Posterior vena cava (tissue), 2 donors: Measurements from ENCODE around the gene SYT14. TPM values are rescaled to one million over a fixed set of nuclear protein-coding genes. Genes with fewer than 3 reads are reported as not detected.
"Not testable (repeated sequence)": the region's sequence is repeated elsewhere in the genome, so short reads cannot be mapped to it uniquely, and the experiment has no call there.

Source experiments
- DNase-seq: peaks from one replicate; pipeline ENCODE4 v3.0.0-alpha.2; 2020; ENCODE audit warnings: low spot score
- intact Hi-C, 2 donors: fragments of 100-400 bp; cut with DNase I; formaldehyde crosslinking; loops; one replicate each; pipeline versions ENCODE4 v1.14.1 to v1.14.2; 2022 to 2023
- total RNA-seq, 2 donors: library from RNA; stranded (reverse); fragmentation: NEBNext Ultra II Directional; extraction: Animal tissue kit (Norgen Biotek cat#: 25700); gene quantifications; one replicate each; pipeline ENCODE4 v1.2.1, GENCODE V29; 2021
- donor health status: DM: yes; HTN: yes; CAD: no.
- donor health status: DM: yes; HTN: yes; CAD: no.

The SYT14 gene
- total RNA-seq, 2 donors from 2014 or later: not detected

- no peak for DNase-seq
- intact Hi-C loops: loop anchor here in 1 of 2 donors (5.0 kb wide), 1 partner anchor 1172 kb away; no protein-coding TSS in a partner anchor
Observed at GRCh38 chr1:209929751-209930150, 8.3 kb upstream of the SYT14 start.

- intact Hi-C loops: no loop called here
- no peak for DNase-seq
Observed at GRCh38 chr1:209931141-209931540, 6.9 kb upstream of the SYT14 start.

- DNase-seq: no peak
- intact Hi-C loops: no loop called here
Observed at GRCh38 chr1:209936125-209936524, 1.9 kb upstream of the SYT14 start.

- DNase-seq: no peak
- intact Hi-C loops: no loop called here
Observed at GRCh38 chr1:209945377-209945776, 7.4 kb downstream of the SYT14 start.

- intact Hi-C loops: no loop called here
Observed at GRCh38 chr1:209948155-209948554, 10.1 kb downstream of the SYT14 start.

GRCh38 chr1:209956116-209956515 is 18.1 kb downstream of the SYT14 start:
- DNase-seq: no peak
- intact Hi-C loops: no loop called here

More at GRCh38 chr1:209948155-209948554, 10.1 kb downstream of the SYT14 start:
- DNase-seq: no peak

- intact Hi-C loops: no loop called here
- DNase-seq: no peak
Observed at GRCh38 chr1:209959623-209960022, 21.6 kb downstream of the SYT14 start.

- intact Hi-C loops: no loop called here
Observed at GRCh38 chr1:209960926-209961325, 22.9 kb downstream of the SYT14 start.

GRCh38 chr1:209962388-209962787 is 24.4 kb downstream of the SYT14 start:
- DNase-seq: no peak
- intact Hi-C loops: no loop called here

More at GRCh38 chr1:209960926-209961325, 22.9 kb downstream of the SYT14 start:
- DNase-seq: no peak

- intact Hi-C loops: no loop called here
- no peak for DNase-seq
Observed at GRCh38 chr1:209962856-209963255, 24.8 kb downstream of the SYT14 start.

- intact Hi-C loops: no loop called here
- no peak for DNase-seq
Observed at GRCh38 chr1:209965996-209966395, 28.0 kb downstream of the SYT14 start.

- DNase-seq, intact Hi-C loops: not testable (repeated sequence)
Observed at GRCh38 chr1:209978721-209979120, 40.7 kb downstream of the SYT14 start.

- intact Hi-C loops: no loop called here
- DNase-seq: no peak
Observed at GRCh38 chr1:209983953-209984352, 45.9 kb downstream of the SYT14 start.

- no peak for DNase-seq
- intact Hi-C loops: loop anchor here (5.0 kb wide), 1 partner anchor 123 kb away; no protein-coding TSS in a partner anchor
Observed at GRCh38 chr1:209985002-209985401, 47.0 kb downstream of the SYT14 start.

- DNase-seq: no peak
- intact Hi-C loops: loop anchor here (5.0 kb wide), 1 partner anchor 126 kb away; no protein-coding TSS in a partner anchor
Observed at GRCh38 chr1:209988706-209989105, 50.7 kb downstream of the SYT14 start.

GRCh38 chr1:209989525-209989924 is 51.5 kb downstream of the SYT14 start:
- intact Hi-C loops: loop anchor here (5.0 kb wide), 1 partner anchor 127 kb away; no protein-coding TSS in a partner anchor
- no peak for DNase-seq

- intact Hi-C loops: no loop called here
- DNase-seq: no peak
Observed at GRCh38 chr1:209993061-209993830, 55.2 kb downstream of the SYT14 start.

GRCh38 chr1:209996348-209996747 is 58.3 kb downstream of the SYT14 start:
- DNase-seq: no peak
- intact Hi-C loops: no loop called here

- intact Hi-C loops: no loop called here
- no peak for DNase-seq
Observed at GRCh38 chr1:209999005-209999404, 61.0 kb downstream of the SYT14 start.

- intact Hi-C loops: no loop called here
- no peak for DNase-seq
Observed at GRCh38 chr1:210001751-210002150, 63.7 kb downstream of the SYT14 start.

- DNase-seq: no peak
- intact Hi-C loops: no loop called here
Observed at GRCh38 chr1:210003501-210003900, 65.5 kb downstream of the SYT14 start.
